Stimulated activated CD8-positive, alpha-beta memory T cell treated with anti-CD3 and anti-CD28 coated beads, Interleukin-12 subunit alpha, Interleukin-12 subunit beta, amount 100 ng/mL, for 24 hours (primary cell): ENCODE results near the gene UNC5C.

Experiments
- DNase-seq: peaks from one replicate; pipeline ENCODE4 v3.0.0-alpha.2; 2020; ENCODE audit errors: extremely low read depth

UNC5C gene

DNA sequence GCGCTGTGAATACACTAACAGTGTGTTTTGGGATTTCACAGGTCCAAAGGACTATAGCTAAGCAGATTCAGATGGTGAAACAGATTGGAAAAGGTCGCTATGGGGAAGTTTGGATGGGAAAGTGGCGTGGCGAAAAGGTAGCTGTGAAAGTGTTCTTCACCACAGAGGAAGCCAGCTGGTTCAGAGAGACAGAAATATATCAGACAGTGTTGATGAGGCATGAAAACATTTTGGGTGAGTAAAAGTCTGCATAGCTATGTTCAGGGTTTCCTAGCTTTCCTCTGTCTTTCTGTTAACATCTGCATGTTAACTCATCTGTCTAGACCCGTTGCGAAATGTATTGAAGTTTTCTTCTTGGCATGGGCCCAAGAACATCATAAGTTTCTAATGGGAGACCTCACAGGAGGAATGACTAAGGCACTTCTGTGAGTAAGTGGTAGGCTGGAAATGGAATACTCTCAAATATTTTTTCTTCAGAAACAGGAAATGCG lies 418.9 kb downstream of the UNC5C start:
- no peak for DNase-seq

DNA sequence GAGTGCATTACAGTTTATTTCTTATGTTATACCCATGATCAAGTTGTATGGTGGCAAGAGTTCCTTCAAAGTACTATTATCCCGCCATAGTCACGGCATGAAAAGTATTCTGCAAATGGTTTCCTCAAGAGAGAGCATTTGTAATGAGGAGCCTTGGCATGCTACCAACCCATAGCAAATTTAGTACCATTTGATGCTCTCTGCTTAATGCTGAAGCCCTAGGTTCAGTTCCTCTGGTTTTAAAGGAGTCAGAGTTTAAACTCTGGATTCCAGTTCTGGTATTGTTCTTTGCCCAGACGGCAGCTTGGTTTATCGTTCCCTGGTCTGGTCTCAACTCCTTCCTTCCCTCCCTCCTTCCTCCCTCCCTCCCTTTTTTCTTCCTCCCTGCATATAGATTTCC lies 419.7 kb downstream of the UNC5C start:
- DNase-seq = no peak

DNA sequence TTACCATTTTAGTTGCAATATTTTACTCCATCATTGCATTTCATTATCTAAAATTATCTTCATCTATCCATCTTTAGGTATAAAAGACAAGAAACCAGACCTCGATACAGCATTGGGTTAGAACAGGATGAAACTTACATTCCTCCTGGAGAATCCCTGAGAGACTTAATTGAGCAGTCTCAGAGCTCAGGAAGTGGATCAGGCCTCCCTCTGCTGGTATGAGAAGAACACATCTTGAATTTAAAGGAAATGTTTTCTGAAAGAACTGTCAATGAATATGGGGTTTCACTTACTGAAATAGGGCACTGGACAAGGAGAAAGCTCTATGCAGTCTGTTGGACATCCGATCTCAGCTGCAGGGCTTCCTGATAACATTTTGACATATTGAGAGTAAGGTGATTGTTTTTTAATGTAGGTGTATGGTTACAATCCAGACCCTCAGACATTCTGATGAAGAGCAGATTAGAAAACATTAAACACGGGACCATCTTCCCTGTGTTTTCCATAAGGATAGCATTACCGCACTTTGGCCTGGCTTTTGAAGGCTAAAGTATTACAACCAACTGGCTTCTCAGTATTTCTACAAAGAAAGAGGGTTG lies 423.8 kb downstream of the UNC5C start:
- DNase-seq = no peak

DNA sequence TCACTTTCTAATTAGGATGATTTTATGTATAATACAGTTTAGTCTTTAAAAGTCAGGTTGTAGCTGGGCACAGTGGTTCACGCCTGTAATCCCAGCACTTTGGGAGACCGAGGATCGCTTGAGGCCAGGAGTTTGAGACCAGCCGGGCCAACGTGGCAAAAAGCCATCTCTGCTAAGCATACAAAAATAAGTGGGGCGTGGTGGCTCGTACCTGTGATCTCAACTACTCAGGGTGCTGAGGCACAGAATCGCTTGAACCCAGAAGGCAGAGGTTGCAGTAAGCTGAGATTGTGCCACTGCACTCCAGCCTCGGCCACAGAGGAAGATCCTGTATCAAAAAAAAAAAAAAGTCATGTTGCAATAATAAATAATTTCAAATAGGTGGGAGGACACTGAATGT lies 426.8 kb downstream of the UNC5C start:
- no peak for DNase-seq

DNA sequence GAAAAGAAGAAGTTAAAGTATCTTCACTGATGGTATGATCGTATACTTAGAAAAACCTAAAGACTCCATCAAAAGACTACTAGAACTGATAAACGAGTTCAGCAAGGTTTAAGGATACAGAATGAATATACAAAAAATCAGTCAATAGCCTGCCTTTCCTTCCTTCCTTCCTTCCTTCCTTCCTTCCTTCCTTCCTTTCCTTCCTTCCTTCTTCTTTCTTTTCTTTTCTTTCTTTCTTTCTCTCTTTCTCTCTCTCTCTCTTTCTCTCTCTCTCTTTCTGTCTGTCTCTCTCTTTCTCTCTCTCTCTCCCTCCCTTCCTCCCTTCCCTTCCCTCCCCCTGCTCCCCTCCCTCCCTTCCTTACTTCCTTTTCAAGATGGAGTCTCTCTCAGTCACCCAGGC lies 428.3 kb downstream of the UNC5C start:
- no peak for DNase-seq

DNA sequence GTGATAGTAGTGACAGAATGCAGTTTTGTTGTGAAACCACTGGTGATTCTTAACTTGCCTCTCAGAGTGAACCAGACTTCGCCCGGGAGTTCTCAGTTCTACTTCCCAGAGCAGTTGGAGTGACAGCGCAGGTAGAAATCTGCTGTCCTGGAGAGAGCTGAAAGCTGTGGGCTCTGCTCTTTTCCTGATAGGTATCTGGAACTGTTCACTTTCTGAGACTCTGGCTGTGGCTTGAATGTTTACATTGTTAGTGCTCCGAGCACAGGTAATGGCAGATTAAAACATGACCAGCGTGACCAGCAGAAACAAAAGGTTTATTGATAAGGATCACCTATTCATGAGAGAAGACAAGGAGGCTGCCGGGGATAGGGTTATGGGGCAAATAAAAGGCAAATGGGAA lies 430.3 kb downstream of the UNC5C start:
- DNase-seq = no peak

DNA sequence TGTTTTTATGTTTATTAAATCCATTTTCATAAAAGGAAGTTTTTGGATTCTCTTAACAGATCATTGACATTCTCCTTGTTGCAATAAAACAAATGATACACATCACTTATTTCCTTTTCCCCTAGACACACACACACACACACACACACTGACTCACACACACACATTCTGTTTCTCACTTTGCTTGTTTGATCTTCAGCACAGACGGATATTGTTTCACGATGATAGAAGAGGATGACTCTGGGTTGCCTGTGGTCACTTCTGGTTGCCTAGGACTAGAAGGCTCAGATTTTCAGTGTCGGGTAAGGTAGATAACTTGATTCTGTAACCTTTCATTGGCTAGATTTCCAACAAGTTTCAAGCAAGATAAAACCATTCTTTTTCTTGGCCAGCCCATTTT lies 434.3 kb downstream of the UNC5C start:
- no peak for DNase-seq
